NCI-H526 (cell line): ENCODE measurements around the gene GET4.

Experiments
- DNase-seq, 2 experiments: peaks; one replicate each; lab custom pipeline; 2025; lab: John Stamatoyannopoulos, UW

The GET4 gene

DNA sequence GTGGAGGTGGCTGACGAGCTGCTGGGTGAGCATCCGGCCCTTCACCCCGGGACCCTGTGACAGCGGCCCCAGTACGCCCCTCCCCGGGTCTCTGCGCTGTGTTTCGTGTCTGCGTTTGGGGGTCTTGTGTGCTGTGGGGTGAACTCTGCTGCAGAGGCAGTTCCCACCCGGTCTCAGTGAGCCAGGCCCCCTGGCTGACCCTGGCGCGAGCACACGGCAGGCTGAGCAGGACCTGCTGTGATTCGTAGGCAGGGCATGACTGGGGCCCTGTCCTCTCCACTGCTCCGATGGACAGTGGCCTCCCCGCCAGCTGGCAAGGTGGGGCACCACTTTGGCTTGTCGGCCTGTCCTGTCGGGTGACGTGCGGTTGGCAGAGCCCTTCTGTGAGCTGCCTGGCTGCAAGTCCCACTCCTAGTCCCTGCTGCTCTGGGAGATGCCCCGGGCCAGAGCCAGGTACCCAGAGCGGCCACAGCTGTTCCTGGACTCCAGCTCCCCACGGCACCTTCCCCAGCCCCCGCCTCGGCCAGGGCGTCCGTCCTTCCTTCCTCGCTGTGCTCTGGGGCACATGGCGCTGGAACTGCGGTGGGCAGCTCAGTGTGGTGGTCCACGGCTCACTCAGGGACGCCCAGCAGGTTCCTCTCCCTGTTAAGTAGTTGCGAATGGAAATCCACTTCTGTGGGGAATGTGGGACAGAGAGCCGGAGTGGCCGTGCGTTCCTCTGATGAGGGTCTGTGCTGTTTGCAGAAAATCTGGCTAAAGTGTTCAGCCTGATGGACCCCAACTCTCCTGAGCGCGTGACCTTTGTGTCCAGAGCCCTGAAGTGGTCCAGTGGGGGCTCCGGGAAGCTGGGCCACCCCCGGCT is 10.5 kb downstream of the GET4 start:
- DNase-seq, result no peak

DNA sequence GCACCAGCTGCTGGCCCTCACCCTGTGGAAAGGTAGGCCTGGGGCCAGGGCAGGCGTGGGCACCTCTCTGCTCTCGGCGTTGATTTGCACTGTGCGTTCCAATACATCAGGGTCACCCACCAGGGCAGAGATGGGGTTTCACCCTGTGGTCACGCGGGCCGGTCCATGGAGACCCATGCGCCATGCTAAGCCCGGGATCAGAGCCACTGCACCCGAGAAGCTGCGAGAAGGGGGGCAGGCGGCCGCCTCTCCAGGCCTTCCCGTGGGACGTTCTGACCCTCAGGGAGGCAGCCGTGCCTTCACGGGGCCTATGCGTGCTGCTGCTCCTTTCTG is 11.1 kb downstream of the GET4 start:
- no peak for DNase-seq

DNA sequence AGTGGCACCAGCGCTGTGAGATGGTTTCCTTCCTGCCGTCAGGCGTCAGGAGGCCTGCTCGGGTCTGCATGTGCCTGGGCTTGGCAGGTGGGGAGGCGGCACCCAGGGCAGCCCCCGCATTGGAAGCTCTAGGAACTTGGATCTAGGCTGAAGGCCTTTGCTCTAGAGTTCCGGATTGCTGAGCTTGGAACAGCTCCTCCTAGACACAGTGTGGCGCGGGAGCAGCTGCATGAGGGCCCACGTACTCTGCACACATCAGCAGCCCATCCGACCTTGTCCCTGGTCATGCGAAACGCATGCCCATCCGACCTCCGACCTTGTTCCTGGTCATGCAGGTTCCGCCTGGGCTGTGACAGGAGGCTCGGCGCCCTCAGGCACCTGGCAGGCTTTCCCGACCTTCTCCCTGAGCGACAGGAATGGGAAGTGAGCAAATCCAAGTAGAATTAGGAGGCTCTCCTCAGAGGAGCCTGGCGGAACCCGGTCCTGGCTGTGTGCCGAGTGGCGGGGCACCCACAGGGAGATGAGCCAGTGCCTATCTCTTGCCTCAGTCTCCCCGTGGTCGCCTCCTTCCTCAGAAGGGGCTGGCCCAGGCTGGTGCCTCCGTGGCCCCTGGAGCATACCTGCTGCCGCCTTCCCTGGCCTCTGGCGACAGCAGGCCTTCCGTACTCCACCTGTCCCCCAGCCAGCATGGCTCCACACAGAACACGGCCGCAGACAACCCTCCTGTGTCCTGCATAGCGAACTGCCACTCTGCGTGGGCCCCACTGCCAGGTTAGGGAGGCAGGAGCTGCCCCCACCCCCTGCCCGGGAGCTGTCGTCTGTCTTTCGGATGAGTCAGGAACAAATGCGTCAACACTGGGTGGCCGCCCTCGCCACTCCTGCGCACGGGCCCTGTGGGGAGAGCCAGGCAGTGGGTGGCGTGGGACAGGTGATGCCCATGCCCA is 12.0 kb downstream of the GET4 start:
- DNase-seq, result no peak

DNA sequence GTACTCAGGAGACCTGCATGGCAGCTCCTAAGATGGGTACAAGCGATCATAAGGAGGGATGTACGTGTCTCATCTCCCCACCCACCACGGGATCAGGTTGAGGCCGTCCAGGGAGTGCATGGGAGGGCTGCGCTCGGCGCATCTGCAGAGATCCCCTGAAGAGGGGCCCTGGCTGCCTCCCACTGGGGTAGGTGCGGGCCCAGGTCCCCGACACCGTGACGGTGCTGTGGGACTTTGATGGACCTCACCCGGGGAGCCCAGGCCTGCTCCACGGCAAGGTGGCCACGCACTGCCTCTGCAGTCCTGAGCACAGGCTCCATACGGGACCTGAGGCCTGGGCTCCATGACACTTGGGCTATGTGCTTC is 12.7 kb downstream of the GET4 start:
- no peak for DNase-seq

DNA sequence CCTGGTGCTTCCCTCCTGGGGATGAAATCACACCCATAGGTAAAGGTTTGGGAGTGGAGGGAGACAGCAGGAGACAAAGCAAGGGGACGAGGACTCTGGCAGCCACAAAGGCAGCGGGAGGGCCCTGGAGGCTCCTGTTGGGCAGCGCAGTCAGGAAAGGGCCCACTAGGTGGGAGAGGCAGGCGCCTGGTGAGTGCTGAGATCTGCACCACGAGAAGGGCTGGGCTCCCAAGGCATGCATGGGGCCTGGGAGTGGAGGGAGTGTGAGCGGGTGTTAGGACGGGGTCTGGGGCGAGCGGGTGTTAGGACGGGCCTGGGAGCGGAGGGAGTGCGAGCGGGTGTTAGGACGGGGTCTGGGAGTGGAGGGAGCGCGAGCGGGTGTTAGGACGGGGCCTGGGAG is 13.0 kb downstream of the GET4 start:
- DNase-seq, result no peak

DNA sequence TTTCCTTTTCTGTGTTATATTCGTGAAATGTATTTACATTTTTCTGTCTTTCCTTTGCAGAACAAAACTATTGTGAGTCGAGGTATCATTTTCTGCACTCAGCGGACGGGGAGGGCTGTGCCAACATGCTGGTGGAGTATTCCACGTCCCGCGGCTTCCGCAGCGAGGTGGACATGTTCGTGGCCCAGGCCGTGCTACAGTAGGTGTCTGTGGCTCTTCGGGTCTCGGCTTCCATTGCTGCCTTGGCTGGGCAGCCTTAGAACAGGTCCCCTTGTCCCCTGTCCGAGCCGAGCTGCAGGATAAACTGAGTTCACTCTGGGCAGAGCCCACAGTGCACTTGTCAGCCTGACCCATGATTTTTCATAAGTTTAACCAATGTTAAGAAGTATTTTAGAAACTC is 14.5 kb downstream of the GET4 start:
- DNase-seq, result no peak

DNA sequence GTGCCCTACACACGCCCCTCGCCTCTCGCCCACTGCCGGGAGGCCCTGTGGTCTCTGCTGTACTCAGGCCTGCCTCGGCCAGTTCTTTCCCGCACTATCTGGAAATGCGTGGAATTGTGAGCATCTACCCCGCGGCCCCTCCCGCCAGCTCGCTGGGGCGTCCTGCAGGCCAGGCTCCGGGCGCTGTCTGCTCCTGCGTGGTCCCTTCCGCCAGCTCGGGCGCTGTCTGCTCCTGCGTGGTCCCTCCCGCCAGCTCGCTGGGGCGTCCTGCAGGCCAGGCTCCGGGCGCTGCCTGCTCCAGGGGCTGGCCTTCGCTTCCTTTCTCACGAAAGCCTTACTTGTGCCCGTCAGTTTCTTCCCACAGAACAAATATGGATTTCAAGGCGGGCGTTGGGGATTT is 14.9 kb downstream of the GET4 start:
- DNase-seq, result no peak

DNA sequence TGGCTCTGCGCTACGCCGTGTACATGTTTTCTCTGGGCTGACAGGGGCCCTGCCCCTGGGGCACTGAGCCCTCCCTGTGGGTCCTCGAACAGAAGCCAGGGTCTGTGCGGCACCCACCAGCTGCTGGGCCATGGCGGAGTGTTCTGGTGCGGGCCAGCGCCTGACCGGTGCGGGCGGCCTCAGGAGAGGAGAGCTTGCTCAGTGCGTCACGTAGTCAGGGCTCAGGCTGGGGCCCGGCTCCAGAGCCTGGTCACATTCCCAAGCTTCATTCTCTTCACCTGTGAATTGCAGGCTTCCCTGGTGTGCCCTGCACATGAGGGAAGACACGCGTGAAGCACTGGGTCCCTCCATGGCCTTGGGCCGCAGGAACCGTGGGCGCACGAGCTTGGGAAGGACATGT is 15.5 kb downstream of the GET4 start:
- no peak for DNase-seq

DNA sequence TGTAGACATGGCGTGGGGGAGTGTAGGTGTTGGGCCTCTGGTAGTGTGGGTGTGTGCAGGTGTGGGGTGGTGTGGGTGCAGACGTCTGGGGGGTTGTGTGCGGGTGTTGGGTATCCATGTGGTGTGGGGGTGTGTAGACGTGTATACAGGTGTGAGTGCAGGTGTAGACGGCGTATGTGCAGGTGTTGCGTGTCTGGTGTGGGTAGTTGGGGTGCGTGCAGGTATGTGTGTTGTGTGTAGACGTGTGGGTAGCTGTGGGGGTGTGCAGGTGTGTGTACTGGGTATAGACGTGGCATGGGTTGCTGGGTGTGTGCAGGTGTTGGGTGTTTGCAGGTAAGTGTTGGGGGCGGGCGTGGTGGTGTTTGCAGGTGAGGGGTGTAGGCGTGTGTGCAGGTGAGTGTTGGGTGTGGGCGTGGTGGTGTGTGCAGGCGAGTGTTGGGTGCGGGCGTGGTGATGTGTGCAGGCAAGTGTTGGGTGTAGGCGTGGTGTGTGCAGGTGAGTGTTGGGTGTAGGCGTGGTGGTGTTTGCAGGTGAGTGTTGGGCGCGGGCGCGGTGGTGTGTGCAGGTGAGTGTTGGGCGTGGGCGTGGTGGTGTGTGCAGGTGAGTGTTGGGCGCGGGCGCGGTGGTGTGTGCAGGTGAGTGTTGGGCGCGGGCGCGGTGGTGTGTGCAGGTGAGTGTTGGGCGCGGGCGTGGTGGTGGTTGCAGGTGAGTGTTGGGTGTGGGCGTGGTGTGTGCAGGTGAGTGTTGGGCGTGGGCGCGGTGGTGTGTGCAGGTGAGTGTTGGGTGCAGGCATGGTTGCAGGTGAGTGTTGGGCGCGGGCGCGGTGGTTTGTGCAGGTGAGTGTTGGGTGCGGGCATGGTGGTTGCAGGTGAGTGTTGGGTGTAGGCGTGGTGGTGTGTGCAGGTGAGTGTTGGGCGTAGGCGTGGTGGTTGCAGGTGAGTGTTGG is 16.6 kb downstream of the GET4 start:
- no peak for DNase-seq

DNA sequence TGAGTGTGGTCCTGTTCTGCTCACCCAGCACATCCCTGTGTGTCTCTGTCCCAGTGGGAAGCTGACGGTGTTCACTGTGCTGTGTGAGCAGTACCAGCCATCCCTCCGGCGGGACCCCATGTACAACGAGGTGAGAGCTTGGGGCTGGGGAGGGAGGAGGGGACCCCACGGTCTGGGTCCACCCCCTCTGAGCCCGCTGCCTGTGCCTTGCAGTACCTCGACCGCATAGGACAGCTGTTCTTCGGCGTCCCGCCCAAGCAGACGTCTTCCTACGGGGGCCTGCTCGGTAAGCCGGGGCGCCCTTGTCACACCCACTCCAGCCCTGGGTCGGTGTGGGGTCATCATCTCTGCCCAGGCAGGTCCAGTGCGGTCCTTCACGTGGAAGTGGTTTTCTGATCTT is 17.3 kb downstream of the GET4 start:
- DNase-seq, result no peak

DNA sequence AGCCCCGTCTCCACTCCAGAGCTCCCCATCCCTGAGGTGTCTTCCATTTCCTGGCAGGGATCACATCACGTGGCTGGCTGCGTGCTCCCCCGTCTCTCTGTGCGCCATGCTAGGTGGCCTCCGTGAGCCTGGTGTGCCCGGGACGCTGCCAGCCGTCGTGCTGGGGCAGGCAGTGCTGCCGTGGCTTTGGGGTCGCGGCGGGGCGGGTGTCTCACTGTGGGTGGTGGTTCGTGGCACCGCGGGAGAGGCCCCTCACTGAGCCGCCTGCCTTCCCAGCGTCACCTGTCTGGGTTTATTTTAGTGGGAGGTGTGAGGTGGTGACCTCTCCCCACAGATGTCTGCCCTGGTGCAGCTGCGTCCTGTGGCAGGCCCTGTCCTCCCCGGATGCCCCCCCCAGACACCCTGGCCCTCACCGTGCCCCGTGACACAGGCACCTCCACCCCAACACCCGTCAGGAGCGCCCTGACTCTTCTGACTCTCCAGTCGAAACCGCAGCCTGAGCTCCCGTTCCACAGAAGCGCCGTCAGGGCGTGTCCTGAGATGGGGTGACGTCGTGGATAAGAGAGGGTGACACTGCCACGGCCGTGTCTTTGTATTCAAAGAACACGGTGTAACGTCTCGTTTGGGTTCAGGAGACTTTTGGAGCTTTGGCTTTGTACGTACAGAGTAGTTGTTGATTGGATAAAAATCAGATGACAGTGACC is 18.0 kb downstream of the GET4 start:
- DNase-seq, result no peak

DNA sequence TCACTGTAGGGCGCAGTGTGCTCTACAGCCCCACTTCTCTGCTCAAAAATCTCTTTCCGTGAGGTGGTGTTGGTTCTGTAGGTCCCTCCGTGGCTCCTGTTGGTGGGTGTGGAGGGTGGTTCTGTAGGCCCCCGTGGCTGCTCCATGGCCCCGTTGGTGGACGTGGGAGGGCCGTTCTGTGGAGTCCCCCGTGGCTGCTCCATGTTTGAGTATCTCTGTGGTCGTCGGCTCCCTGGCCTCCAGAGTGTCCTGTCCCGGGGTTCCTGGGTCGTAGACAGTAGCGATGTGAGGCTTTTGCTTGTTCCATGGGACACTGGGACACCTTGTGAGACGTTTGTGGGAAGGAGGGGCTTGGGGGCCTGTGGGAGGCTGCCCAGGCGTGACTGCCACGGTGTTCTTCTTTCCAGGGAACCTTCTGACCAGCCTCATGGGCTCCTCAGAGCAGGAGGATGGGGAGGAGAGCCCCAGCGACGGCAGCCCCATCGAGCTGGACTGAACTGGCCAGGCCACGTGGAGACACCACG is 18.6 kb downstream of the GET4 start:
- no peak for DNase-seq

DNA sequence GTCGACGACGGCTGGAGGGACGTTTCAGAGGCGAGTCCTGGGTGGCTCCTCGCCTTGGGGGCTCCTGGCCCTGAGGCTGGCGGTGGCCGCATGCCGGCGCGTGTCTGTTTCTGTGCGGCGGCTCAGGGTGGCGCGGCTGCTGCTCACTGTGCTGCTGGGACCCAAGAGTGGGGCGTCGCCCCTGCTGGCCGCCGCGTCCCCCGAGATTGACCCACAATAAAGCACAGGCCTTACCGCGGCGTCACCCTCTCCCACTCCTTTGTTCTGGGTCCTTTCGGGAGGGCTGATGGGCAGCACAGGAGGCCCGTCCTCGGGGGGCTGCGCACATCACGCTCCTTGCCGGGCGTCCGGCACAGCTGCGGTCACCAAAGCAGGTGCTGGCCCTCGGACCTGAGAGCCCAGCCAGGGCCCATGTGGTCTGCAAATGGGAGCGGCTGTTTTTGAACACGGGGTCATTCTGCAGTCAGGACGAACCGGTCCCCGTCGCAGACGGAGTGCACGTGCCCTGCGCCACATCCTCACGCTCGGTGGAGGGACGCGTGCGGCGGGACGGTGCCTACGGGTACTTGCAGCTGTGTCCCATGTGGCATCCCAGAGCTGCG is 19.2 kb downstream of the GET4 start:
- DNase-seq, result no peak

DNA sequence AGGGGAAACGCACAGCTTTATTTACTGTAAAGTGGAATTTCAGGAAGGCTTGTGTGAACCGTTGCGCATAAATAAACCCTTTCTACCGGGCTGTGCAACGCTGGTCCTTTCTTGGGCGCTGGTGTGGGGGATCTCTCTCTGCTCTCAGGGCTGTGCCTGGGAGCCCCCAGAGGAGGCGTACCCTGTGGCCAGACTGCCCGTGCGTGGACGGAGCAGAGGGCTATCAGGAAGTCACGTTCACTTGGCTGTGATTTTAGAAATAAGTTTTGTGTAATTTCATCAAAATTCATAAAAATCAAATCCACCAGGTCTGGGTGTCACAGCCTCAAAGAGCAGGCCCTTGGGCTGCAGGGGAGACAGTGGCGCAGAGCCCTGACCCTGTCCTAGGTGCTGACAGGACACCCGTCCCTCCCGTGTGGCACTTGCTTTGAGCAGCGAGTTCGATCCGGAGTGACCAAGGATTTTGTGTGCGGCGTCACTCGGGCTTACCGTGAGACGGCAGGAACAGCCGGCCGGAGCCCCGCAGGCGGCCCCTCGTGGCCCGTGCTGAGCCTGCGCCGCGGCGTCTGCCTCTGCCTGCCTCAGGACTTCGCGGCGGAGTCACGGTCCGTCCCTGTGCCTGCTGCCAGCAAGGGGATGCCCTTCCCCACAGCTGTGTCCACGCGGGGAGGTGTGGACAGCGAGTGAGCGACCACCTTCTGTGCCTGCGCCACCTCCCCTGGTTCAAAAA is 20.2 kb downstream of the GET4 start:
- DNase-seq, result no peak

DNA sequence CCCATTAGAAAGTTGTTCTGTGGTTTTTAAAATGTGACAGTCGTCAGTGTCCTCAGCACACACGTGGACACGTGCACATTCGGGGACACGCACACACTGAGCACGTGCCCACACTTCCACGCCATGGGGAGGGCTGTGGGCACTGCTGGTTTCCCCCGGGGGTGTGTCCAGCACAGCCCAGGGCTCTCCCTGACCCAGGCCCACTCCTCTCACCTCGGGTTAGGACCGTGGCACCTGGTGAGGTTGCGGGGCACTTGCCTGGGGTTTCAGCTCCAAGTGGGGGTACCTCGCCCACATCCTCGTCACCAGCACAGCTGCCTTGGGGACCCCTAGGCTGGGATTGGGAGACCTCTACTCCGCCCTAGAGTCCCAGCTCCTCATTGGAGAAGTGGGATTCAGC is 20.7 kb downstream of the GET4 start:
- DNase-seq, result no peak

DNA sequence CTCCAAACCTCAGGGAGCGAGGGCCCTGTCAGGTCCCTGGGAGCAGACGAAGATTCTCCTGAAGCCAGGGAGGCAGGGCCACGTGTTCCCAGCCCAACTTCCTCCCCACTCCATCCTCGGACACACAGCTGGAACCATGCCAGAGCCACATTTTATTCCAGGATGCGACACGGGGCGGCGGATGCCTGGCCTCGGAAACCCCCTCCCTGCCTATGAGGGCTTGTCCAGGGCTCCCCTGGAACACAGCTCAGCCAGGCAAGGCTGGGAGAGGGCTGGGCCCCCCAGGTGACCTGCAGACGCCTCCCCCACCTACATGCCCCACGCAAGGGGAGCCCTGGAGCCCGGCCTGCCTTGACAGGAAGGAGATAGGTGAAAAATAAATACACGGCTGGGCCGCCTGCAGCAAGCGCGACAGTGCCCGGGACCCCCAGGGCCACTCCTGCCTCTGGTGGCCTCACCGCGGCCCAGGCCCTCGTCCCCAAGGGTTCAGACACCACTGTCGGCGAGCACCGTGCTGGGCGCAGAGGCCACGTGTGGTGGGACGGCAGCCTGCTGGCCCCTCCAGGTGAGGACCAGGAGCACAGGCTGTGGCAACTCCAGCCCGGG is 21.5 kb downstream of the GET4 start:
- DNase-seq, result peak in 1 of 2 experiments; percentile 30

DNA sequence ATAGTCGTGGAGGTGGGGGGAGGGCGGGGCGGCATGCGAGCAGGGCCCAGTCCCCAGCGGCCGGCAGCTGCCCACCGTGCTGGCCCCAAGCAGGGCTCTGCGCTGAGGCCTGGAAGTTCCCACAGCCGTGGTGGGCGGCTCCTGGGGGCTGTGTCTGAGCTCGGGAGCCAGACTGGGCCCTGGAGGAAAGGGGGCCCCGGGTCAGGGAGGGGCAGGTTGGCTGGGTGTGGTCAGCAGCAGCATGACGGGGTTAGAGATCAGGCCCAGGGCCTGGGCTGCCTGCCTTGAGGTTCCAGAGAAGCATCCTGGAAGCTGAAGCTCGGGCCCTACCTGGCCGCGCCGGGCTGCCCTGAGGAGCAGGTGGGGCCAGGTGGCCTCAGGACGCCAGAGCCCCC is 22.1 kb downstream of the GET4 start:
- DNase-seq, result no peak

DNA sequence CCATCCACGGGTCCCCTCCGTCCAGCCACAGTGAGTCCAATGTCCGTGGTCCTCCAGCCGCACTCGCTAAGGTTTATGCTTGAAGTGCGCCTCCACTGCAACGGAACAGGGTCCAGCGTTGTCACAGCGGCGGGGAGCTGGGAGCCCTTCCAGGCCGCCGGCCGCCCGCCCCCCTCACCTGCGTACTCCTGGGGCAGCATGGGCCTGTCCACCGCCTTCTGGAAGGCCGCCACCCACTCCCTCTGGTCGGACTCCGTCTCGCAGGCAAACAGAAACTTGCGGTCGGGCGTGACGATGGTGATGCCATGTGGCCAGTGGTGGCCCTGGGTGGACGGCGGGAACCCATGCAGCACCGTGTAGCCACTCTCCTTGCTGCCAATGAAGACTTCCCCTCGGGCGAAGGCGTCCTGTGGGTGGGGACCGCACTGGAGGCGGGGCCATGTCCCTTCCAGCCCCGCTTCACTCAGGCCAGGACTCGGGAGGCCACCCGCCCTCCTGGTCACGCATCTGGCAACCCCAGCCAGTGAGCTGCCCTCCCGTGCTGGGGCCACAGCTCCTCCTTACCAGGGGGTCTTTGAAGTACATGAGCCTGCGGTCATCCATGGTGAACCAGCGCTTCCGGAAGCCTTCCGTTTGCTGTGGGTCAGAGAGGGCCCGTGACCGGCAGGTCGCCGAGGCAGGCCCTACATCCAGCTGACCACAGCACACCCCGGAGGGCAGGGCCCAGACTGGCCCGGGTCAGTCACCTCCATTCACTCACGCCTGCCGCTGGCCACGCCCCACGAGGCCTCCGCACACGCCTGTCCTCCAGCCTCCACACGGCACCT is 22.7 kb downstream of the GET4 start:
- DNase-seq, result no peak

DNA sequence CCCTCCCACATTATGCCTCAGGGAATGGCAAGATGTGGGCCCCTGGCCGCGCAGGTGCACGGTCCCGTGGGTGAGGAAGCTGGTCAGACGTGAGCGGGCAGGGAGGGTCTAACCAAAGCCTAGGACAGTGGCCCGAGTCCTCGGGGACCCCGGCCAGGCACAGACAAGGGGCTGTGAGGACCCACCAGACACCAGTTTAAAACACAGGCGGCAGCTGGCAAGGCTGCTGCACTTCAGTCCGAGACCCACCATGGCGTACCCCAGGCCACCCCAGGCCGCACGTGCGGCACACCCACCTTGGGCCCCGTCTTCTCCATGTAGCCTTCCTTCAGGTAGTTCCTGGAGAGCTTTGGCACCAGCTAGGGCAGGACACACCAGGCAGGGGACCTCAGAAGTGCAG is 23.5 kb downstream of the GET4 start:
- no peak for DNase-seq
